Ishikawa (cell line): ENCODE data around the gene FOXN1.

ENCODE experiments used
- CEBPB ChIP-seq: IDR thresholded peaks from 2 replicates; pipeline ENCODE4 v1.6.1; 2012
- CREB1 ChIP-seq: IDR thresholded peaks from 2 replicates; pipeline ENCODE4 v1.6.1; 2012; ENCODE audit warnings: low read depth
- EGR1 ChIP-seq: IDR thresholded peaks from 2 replicates; pipeline ENCODE4 v1.6.1; 2012
- EP300 ChIP-seq: IDR thresholded peaks from 2 replicates; pipeline ENCODE4 v1.6.1; 2012; ENCODE audit warnings: borderline replicate concordance
- FOXM1 ChIP-seq: IDR thresholded peaks from 2 replicates; pipeline ENCODE4 v1.6.1; 2012; ENCODE audit warnings: low read depth, borderline replicate concordance
- MAX ChIP-seq: IDR thresholded peaks from 2 replicates; pipeline ENCODE4 v1.6.1; 2012
- NFIC ChIP-seq: IDR thresholded peaks from 2 replicates; pipeline ENCODE4 v1.6.1; 2012
- RAD21 ChIP-seq: IDR thresholded peaks from 2 replicates; pipeline ENCODE4 v1.6.1; 2012; ENCODE audit warnings: low read depth
- REST ChIP-seq: IDR thresholded peaks from 2 replicates; pipeline ENCODE4 v1.6.1; 2012; ENCODE audit warnings: low read depth, mild to moderate bottlenecking
- TAF1 ChIP-seq: IDR thresholded peaks from 2 replicates; pipeline ENCODE4 v1.6.1; 2012; ENCODE audit warnings: low read depth, mild to moderate bottlenecking
- TCF12 ChIP-seq: IDR thresholded peaks from 2 replicates; pipeline ENCODE4 v1.6.1; 2012; ENCODE audit warnings: low read depth
- TEAD4 ChIP-seq: IDR thresholded peaks from 2 replicates; pipeline ENCODE4 v1.6.1; 2012
- USF1 ChIP-seq: IDR thresholded peaks from 2 replicates; pipeline ENCODE4 v1.6.1; 2012
- YY1 ChIP-seq: IDR thresholded peaks from 2 replicates; pipeline ENCODE4 v1.6.1; 2012; ENCODE audit warnings: low read depth
- ZBTB7A ChIP-seq: IDR thresholded peaks from 2 replicates; pipeline ENCODE4 v1.6.1; 2012; ENCODE audit warnings: low read depth

The FOXN1 gene

GRCh38 chr17:28530250-28530649 is 24.1 kb downstream of the FOXN1 start:
- TF ChIP-seq USF1 (no peak), CEBPB (no peak), REST (no peak), ZBTB7A (no peak), EGR1 (no peak), RAD21 (no peak)

GRCh38 chr17:28530926-28531325 is 24.8 kb downstream of the FOXN1 start:
- TF ChIP-seq RAD21 (no peak), TEAD4 (no peak), FOXM1 (no peak)

GRCh38 chr17:28532050-28532960 is 26.2 kb downstream of the FOXN1 start:
- no peak for TF ChIP-seq MAX
- no peak for TF ChIP-seq USF1
- no peak for TF ChIP-seq YY1
- TF ChIP-seq FOXM1, result no peak
- TF ChIP-seq TAF1, result no peak
- TF ChIP-seq ZBTB7A, result no peak
- no peak for TF ChIP-seq TCF12
- TF ChIP-seq REST, result no peak
- no peak for TF ChIP-seq EP300
- TF ChIP-seq CREB1, result no peak
- TF ChIP-seq EGR1, result no peak
- TF ChIP-seq RAD21, result no peak
- no peak for TF ChIP-seq TEAD4
- TF ChIP-seq NFIC, result no peak
- no peak for TF ChIP-seq CEBPB

- TF ChIP-seq YY1 (no peak), ZBTB7A (no peak), CREB1 (no peak)
Observed at GRCh38 chr17:28533091-28533807, 27.1 kb downstream of the FOXN1 start.

GRCh38 chr17:28534740-28535375 is 28.7 kb downstream of the FOXN1 start:
- TF ChIP-seq YY1 (no peak), CREB1 (no peak), CEBPB (no peak), EP300 (no peak)

GRCh38 chr17:28536532-28537218 is 30.5 kb downstream of the FOXN1 start:
- TF ChIP-seq MAX (no peak), EGR1 (no peak), TAF1 (no peak), ZBTB7A (no peak), CEBPB (no peak), NFIC (no peak), FOXM1 (no peak), EP300 (no peak), REST (no peak), USF1 (no peak), TEAD4 (no peak), RAD21 (no peak), TCF12 (no peak), YY1 (no peak), CREB1 (no peak)
